Smooth muscle cell (in vitro differentiated cells): ENCODE data around the gene POMGNT2. TPM values are rescaled to one million over a fixed set of nuclear protein-coding genes. Genes with fewer than 3 reads are reported as not detected.

ENCODE experiments used
- DNase-seq: peaks from one replicate; lab custom pipeline; 2025; ENCODE audit not compliant: unreplicated experiment; lab: John Stamatoyannopoulos, UW
- H2AFZ ChIP-seq: fragments of 200-600 bp; sonication (generic); 2 replicates; pipeline ENCODE4 v1.6.0; 2016; ENCODE audit warnings: antibody characterized with exemption, low read depth, mild to moderate bottlenecking
- H3F3A ChIP-seq: fragments of 200-600 bp; sonication (generic); 2 replicates; pipeline ENCODE4 v1.6.0; 2017; ENCODE audit warnings: antibody characterized with exemption, low read depth
- H3K27ac ChIP-seq: fragments of 200-600 bp; sonication (generic); 2 replicates; pipeline ENCODE4 v1.5.1; 2016; ENCODE audit warnings: low read depth, mild to moderate bottlenecking
- H3K27me3 ChIP-seq: fragments of 200-600 bp; sonication (generic); 2 replicates; pipeline ENCODE4 v1.6.1; 2016; ENCODE audit warnings: low read depth, mild to moderate bottlenecking
- H3K36me3 ChIP-seq: fragments of 200-600 bp; sonication (generic); 2 replicates; pipeline ENCODE4 v1.5.1; 2016; ENCODE audit warnings: low read depth
- H3K4me1 ChIP-seq: fragments of 200-600 bp; sonication (generic); 2 replicates; pipeline ENCODE4 v1.5.1; 2016; ENCODE audit warnings: low read depth
- H3K4me2 ChIP-seq: fragments of 200-600 bp; sonication (generic); 2 replicates; pipeline ENCODE4 v1.6.0; 2016; ENCODE audit warnings: mild to moderate bottlenecking
- H3K4me3 ChIP-seq: fragments of 200-600 bp; sonication (generic); 2 replicates; pipeline ENCODE4 v1.5.1; 2016; ENCODE audit warnings: mild to moderate bottlenecking
- H3K79me2 ChIP-seq: fragments of 200-600 bp; sonication (generic); 2 replicates; pipeline ENCODE4 v1.6.0; 2016; ENCODE audit warnings: low read depth, mild to moderate bottlenecking
- H3K9ac ChIP-seq: fragments of 200-600 bp; sonication (generic); 2 replicates; pipeline ENCODE4 v1.6.0; 2016; ENCODE audit warnings: low read depth
- H3K9me3 ChIP-seq: fragments of 200-600 bp; sonication (generic); replicated peaks from 2 replicates; pipeline ENCODE4 v1.5.1; 2016; ENCODE audit warnings: low read depth
- H4K20me1 ChIP-seq: fragments of 200-600 bp; sonication (generic); 2 replicates; pipeline ENCODE4 v1.6.0; 2016; ENCODE audit warnings: low read depth
- WGBS: methylation state at CpG from one replicate; pipeline ENCODE4 v1.1.7; 2016; ENCODE audit warnings: low lambda C conversion rate; 5-methylcytosine and 5-hydroxymethylcytosine counted together
- polyA plus RNA-seq: library from polyadenylated mRNA; unstranded; fragments of >200 nt; fragmentation: Nextera tagmentation; extraction: Ambion mirVana; gene quantifications from 2 replicates; pipeline ENCODE4 v1.2.1, GENCODE V29; 2016
- total RNA-seq: library from RNA; depleted of rRNA; stranded (reverse); fragments of >200 nt; gene quantifications from 2 replicates; pipeline ENCODE4 v1.2.3, GENCODE V29; 2014
- TF ChIP-seq, protein P1 (sequence below): fragments of 200-600 bp; sonication (generic); IDR thresholded peaks from 2 replicates; pipeline ENCODE4 v1.5.1; 2017; ENCODE audit warnings: borderline replicate concordance, mild to moderate bottlenecking, antibody characterized with exemption; ENCODE audit not compliant: insufficient read depth, poor library complexity, severe bottlenecking

The POMGNT2 gene
- total and polyA plus RNA-seq, 2 experiments from 2014 or later = 9.3 to 14.1 TPM

DNA sequence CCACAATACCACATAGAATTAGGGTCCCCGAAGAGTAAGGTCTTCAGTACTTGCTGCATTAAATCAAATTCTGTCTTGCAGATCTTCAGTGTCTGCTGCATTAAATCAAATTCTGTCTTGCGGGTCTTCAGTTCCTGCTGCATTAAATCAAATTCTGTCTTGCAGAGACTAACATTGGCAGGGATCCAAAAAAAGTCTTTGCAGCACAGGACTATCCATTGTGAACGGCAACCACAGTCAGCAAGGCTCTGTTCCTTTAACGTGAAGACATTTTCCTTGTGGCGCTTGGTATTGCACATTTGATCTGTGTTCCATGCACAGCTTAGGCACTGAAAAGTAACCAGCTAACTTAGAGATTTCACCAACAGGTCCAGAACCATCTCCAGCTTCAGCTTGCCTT, 46.8 kb upstream of the POMGNT2 start:
- peaks cover 25% of the 10 kb centered on the region for H3K27me3 ChIP-seq
- TF ChIP-seq, protein P1, sequence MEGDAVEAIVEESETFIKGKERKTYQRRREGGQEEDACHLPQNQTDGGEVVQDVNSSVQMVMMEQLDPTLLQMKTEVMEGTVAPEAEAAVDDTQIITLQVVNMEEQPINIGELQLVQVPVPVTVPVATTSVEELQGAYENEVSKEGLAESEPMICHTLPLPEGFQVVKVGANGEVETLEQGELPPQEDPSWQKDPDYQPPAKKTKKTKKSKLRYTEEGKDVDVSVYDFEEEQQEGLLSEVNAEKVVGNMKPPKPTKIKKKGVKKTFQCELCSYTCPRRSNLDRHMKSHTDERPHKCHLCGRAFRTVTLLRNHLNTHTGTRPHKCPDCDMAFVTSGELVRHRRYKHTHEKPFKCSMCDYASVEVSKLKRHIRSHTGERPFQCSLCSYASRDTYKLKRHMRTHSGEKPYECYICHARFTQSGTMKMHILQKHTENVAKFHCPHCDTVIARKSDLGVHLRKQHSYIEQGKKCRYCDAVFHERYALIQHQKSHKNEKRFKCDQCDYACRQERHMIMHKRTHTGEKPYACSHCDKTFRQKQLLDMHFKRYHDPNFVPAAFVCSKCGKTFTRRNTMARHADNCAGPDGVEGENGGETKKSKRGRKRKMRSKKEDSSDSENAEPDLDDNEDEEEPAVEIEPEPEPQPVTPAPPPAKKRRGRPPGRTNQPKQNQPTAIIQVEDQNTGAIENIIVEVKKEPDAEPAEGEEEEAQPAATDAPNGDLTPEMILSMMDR = no peak
- no peak overlapping the region for H3K4me2 ChIP-seq
- H3K9me3 ChIP-seq = no peaks in the 10 kb centered on the region
- no peak overlapping the region for H3K27ac ChIP-seq
- no peaks in the 10 kb centered on the region for H3F3A ChIP-seq
- H3K36me3 ChIP-seq = no peaks in the 10 kb centered on the region
- H3K79me2 ChIP-seq = no peaks in the 10 kb centered on the region
- no peak overlapping the region for H3K4me3 ChIP-seq
- no peak overlapping the region for H3K9ac ChIP-seq
- no peak overlapping the region for H2AFZ ChIP-seq
- H3K4me1 ChIP-seq = no peaks in the 10 kb centered on the region
- H4K20me1 ChIP-seq = no peaks in the 10 kb centered on the region
- no peak for DNase-seq
- WGBS = 80% methylated on average over 5 of the region's 5 CpGs

DNA sequence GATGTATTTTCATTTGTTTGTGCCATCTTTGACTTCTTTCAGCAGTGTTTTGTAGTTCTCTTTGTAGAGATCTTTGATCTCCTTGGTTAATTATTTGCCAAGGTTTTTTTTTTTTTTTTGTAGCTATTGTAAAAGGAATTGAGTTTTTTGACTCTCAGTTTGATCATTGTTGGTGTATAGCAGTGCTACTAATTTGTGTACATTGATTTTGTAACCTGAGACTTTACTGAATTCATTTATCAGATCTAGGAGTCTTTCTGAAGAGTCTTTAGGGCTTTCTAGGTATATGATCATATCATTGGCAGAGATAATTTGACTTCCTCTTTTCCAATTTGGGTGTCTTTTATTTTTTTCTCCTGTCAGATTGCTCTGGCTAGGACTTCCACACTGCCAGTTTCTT, 42.2 kb upstream of the POMGNT2 start:
- Histone ChIP-seq H3K27me3 (peaks cover 14% of the 10 kb centered on the region), H3K36me3 (no peaks in the 10 kb centered on the region), H3F3A (no peaks in the 10 kb centered on the region), H3K4me1 (no peaks in the 10 kb centered on the region), H3K4me2 (no peak overlapping the region), H4K20me1 (no peaks in the 10 kb centered on the region), H2AFZ (no peak overlapping the region), H3K79me2 (no peaks in the 10 kb centered on the region), H3K27ac (no peak overlapping the region), H3K9ac (no peak overlapping the region), H3K4me3 (no peak overlapping the region), H3K9me3 (no peaks in the 10 kb centered on the region)
- TF ChIP-seq, protein P1 = no peak
- DNase-seq = no peak

DNA sequence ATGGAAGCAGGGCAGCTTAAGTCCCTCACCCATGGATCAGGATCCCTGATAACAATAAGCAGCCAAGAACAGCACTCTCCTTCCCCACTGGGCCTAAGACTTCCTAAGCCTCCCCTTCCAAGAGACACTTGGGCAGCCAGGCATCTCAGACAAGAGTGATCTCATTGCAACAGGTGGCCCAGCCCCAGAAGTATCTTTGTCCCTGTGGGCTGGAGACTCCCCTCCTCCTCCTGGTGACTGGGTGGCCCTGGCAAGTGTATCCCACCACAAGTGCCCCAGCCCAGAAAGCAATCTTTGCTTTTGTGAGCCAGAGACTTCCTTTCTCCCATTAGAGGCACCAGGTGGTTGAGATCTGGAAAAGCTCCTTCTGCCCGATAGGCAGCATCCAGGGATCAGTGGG, 40.7 kb upstream of the POMGNT2 start:
- Histone ChIP-seq H2AFZ (no peak overlapping the region), H3K27ac (no peak overlapping the region), H3K9me3 (no peaks in the 10 kb centered on the region), H3K79me2 (no peaks in the 10 kb centered on the region), H3K27me3 (peaks cover 13% of the 10 kb centered on the region), H3K4me3 (no peak overlapping the region), H3K4me1 (no peaks in the 10 kb centered on the region), H3K4me2 (no peak overlapping the region), H3F3A (no peaks in the 10 kb centered on the region), H4K20me1 (no peaks in the 10 kb centered on the region), H3K36me3 (no peaks in the 10 kb centered on the region), H3K9ac (no peak overlapping the region)
- TF ChIP-seq, protein P1 = no peak
- 96% methylated on average over 1 of the region's 1 CpG for WGBS
- DNase-seq = no peak

DNA sequence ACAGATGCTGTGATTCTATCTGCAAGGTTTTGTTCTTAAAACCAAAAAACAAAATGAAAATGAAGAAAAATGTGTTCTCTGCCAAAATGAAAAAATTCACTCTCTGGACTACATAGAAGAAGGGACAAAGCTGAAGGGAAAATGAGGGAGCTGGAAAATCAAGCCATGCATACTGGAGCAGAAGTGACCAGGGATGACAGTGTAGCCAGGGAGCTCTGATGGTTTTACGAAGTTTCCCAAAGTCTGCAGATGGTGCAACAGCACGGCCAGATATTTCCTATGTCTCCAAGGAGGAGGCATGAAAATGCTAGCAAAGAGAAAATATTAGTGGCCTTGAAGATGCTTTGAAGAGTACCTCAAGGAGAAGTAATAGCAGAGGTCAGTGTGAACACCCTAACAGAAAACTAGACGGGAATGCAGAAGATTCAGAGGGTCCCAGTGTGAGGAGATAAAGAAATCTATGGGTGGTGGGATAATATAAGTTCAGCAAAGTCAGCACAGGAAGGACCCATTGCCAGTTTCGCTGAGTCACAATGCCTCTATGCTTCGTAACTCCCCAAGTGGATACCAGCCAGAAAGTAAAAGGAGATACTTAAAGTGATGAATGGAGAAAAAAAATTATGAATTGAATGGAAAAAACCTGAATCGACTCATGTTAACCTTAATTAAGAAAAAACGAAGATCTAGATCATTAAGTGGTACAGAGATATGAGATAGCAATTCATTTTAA, 39.0 kb upstream of the POMGNT2 start:
- Histone ChIP-seq H3K79me2 (no peaks in the 10 kb centered on the region), H3K36me3 (no peaks in the 10 kb centered on the region), H3F3A (no peaks in the 10 kb centered on the region), H3K27ac (no peak overlapping the region), H3K27me3 (peaks cover 3% of the 10 kb centered on the region), H4K20me1 (no peaks in the 10 kb centered on the region), H3K4me1 (no peaks in the 10 kb centered on the region), H3K4me2 (no peak overlapping the region), H3K9ac (no peak overlapping the region), H2AFZ (no peak overlapping the region), H3K9me3 (no peaks in the 10 kb centered on the region), H3K4me3 (no peak overlapping the region)
- DNase-seq = no peak
- TF ChIP-seq, protein P1 = no peak
- WGBS = 82% methylated on average over 7 of the region's 7 CpGs
